Neuronal stem cell (in vitro differentiated cells): Measurements from ENCODE around the gene CTTNBP2NL.
"Not testable (repeated sequence)": the region's sequence is repeated elsewhere in the genome, so short reads cannot be mapped to it uniquely, and the experiment has no call there.

ENCODE experiments used
- DNase-seq: peaks from one replicate; pipeline ENCODE4 v3.0.0-alpha.2; 2013; ENCODE audit warnings: low spot score
- H2AFZ ChIP-seq: one replicate; pipeline ENCODE4 v1.6.1; 2013; ENCODE audit warnings: mild to moderate bottlenecking, low read length, inconsistent platforms
- H2AK5ac ChIP-seq: 2 replicates; pipeline ENCODE4 v1.6.1; 2013; ENCODE audit warnings: low read depth, mild to moderate bottlenecking, inconsistent platforms, low read length, moderate library complexity, mixed read lengths
- H2BK120ac ChIP-seq: 2 replicates; pipeline ENCODE4 v1.6.1; 2013; ENCODE audit warnings: low read depth, mild to moderate bottlenecking, inconsistent platforms, low read length, moderate library complexity, mixed read lengths
- H2BK12ac ChIP-seq: one replicate; pipeline ENCODE4 v1.6.1; 2013; ENCODE audit warnings: low read length, inconsistent platforms
- H2BK15ac ChIP-seq: 2 replicates; pipeline ENCODE4 v1.6.1; 2013; ENCODE audit warnings: mild to moderate bottlenecking, low read length, inconsistent platforms, mixed read lengths
- H2BK5ac ChIP-seq: one replicate; pipeline ENCODE4 v1.6.1; 2013; ENCODE audit warnings: inconsistent platforms, mild to moderate bottlenecking, low read length, moderate library complexity
- H3K14ac ChIP-seq: one replicate; pipeline ENCODE4 v1.6.1; 2013; ENCODE audit warnings: low read length, inconsistent platforms
- H3K18ac ChIP-seq: 2 replicates; pipeline ENCODE4 v1.6.1; 2013; ENCODE audit warnings: low read length, inconsistent platforms
- H3K23ac ChIP-seq: 2 replicates; pipeline ENCODE4 v1.6.1; 2013; ENCODE audit warnings: low read depth, mild to moderate bottlenecking, mixed read lengths, low read length, inconsistent platforms; ENCODE audit not compliant: poor library complexity
- H3K27ac ChIP-seq: replicated peaks from 3 replicates; pipeline ENCODE4 v1.5.1; 2013; ENCODE audit warnings: low read length, inconsistent platforms
- H3K27me3 ChIP-seq, 3 experiments: 2 replicates each; pipeline ENCODE4 v1.6.1; 2013; ENCODE audit warnings: low read length in 3 of 3, mild to moderate bottlenecking in 2 of 3, inconsistent platforms in 1 of 3, low read depth in 1 of 3, mixed read lengths in 1 of 3, moderate library complexity in 1 of 3; ENCODE audit not compliant: control insufficient read depth in 3 of 3, insufficient read depth in 3 of 3
- H3K36me3 ChIP-seq, 2 donors: replicated peaks in 1 of 2; 2 replicates each; pipeline ENCODE4 v1.6.1; 2013; ENCODE audit warnings: low read length in 2 of 2; ENCODE audit not compliant: control insufficient read depth in 2 of 2, insufficient read depth in 2 of 2
- H3K4ac ChIP-seq: 2 replicates; pipeline ENCODE4 v1.6.1; 2013; ENCODE audit warnings: inconsistent platforms, mild to moderate bottlenecking, low read length, moderate library complexity
- H3K4me1 ChIP-seq, 2 donors: 1 replicate in 1 of 2; 2 replicates in 1 of 2; pipeline ENCODE4 v1.6.1; 2013; ENCODE audit warnings: low read length in 2 of 2, low read depth in 1 of 2; ENCODE audit not compliant: control insufficient read depth in 2 of 2, insufficient read depth in 1 of 2
- H3K4me2 ChIP-seq: one replicate; pipeline ENCODE4 v1.6.1; 2013; ENCODE audit warnings: mild to moderate bottlenecking, low read length, inconsistent platforms; ENCODE audit not compliant: insufficient read depth, poor library complexity, severe bottlenecking
- H3K4me3 ChIP-seq, 2 donors: 2 replicates each; pipeline ENCODE4 v1.5.1; 2013; ENCODE audit warnings: low read length in 2 of 2, mild to moderate bottlenecking in 2 of 2, inconsistent platforms in 1 of 2, moderate library complexity in 1 of 2
- H3K79me1 ChIP-seq: one replicate; pipeline ENCODE4 v1.6.1; 2013; ENCODE audit warnings: low read depth, mild to moderate bottlenecking, inconsistent platforms, low read length, moderate library complexity
- H3K9ac ChIP-seq: one replicate; pipeline ENCODE4 v1.6.1; 2013; ENCODE audit warnings: mild to moderate bottlenecking, low read depth, low read length, inconsistent platforms; ENCODE audit not compliant: poor library complexity
- H3K9me3 ChIP-seq, 2 donors: replicated peaks in 1 of 2; 2 replicates each; pipeline versions ENCODE3 to v1.6.1; 2013; ENCODE audit warnings: low read length in 2 of 2, mild to moderate bottlenecking in 2 of 2, inconsistent platforms in 1 of 2, low read depth in 1 of 2, mixed read lengths in 1 of 2, moderate library complexity in 1 of 2; ENCODE audit not compliant: control insufficient read depth in 2 of 2, insufficient read depth in 1 of 2
- H4K8ac ChIP-seq: one replicate; pipeline ENCODE4 v1.6.1; 2013; ENCODE audit warnings: low read depth, mild to moderate bottlenecking, inconsistent platforms, low read length, moderate library complexity
- H4K91ac ChIP-seq: one replicate; pipeline ENCODE4 v1.6.1; 2013; ENCODE audit warnings: low read length, low read depth, mild to moderate bottlenecking, inconsistent platforms; ENCODE audit not compliant: poor library complexity
- WGBS, 2 donors: extraction: QIAGEN DNeasy Blood & Tissue Kit; methylation state at CpG; one replicate each; pipeline ENCODE4 v1.1.7; 2013; ENCODE audit warnings: missing lambda C conversion rate in 2 of 2, mixed read lengths in 1 of 2; ENCODE audit not compliant: insufficient read length in 2 of 2, insufficient replicate concordance in 1 of 2; ENCODE audit errors: extremely low coverage in 2 of 2; 5-methylcytosine and 5-hydroxymethylcytosine counted together

Gene CTTNBP2NL

GRCh38 chr1:112417271-112417670 is 21.3 kb downstream of the CTTNBP2NL start:
- Histone ChIP-seq H3K18ac (no peak overlapping the region), H2BK15ac (no peak overlapping the region), H3K36me3 (peaks cover 4 to 87% of the 10 kb centered on the region in 2 donors), H2AFZ (no peak overlapping the region), H2BK120ac (no peak overlapping the region), H3K23ac (no peak overlapping the region), H2BK5ac (no peak overlapping the region), H3K27me3 (no peaks in the 10 kb centered on the region), H3K14ac (no peak overlapping the region), H2BK12ac (no peak overlapping the region), H3K4me3 (no peak overlapping the region), H3K79me1 (no peaks in the 10 kb centered on the region), H3K4ac (no peak overlapping the region), H3K4me1 (no peaks in the 10 kb centered on the region), H4K8ac (no peak overlapping the region), H3K4me2 (no peak overlapping the region), H3K27ac (no peak overlapping the region), H3K9ac (no peak overlapping the region), H2AK5ac (no peak overlapping the region), H3K9me3 (no peaks in the 10 kb centered on the region), H4K91ac (no peak overlapping the region)
- no peak for DNase-seq

GRCh38 chr1:112418099-112418892 is 22.3 kb downstream of the CTTNBP2NL start:
- H2AFZ ChIP-seq: no peak overlapping the region
- H3K79me1 ChIP-seq: no peaks in the 10 kb centered on the region
- no peak overlapping the region for H3K4ac ChIP-seq
- no peak overlapping the region for H2BK15ac ChIP-seq
- H3K36me3 ChIP-seq: peaks cover 7 to 87% of the 10 kb centered on the region in 2 donors
- no peaks in the 10 kb centered on the region for H3K27me3 ChIP-seq
- no peaks in the 10 kb centered on the region for H3K9me3 ChIP-seq
- H2BK120ac ChIP-seq: no peak overlapping the region
- no peak overlapping the region for H3K23ac ChIP-seq
- H3K18ac ChIP-seq: no peak overlapping the region
- no peak overlapping the region for H2AK5ac ChIP-seq
- no peak overlapping the region for H2BK5ac ChIP-seq
- no peak overlapping the region for H2BK12ac ChIP-seq
- H3K14ac ChIP-seq: no peak overlapping the region
- no peak for DNase-seq
- no peaks in the 10 kb centered on the region for H3K4me1 ChIP-seq
- H3K27ac ChIP-seq: no peak overlapping the region
- no peak overlapping the region for H3K9ac ChIP-seq
- no peak overlapping the region for H4K8ac ChIP-seq
- no CpG with 5 or more reads among the region's 2 CpGs for WGBS, 2 donors
- no peak overlapping the region for H3K4me2 ChIP-seq
- no peak overlapping the region for H4K91ac ChIP-seq
- no peak overlapping the region for H3K4me3 ChIP-seq

GRCh38 chr1:112423207-112423606 is 27.2 kb downstream of the CTTNBP2NL start:
- no CpG with 5 or more reads among the region's 1 CpG for WGBS, 2 donors
- H3K9me3 ChIP-seq: no peaks in the 10 kb centered on the region
- H3K23ac ChIP-seq: no peak overlapping the region
- H3K4ac ChIP-seq: no peak overlapping the region
- H3K4me2 ChIP-seq: no peak overlapping the region
- H2BK5ac ChIP-seq: no peak overlapping the region
- H2AFZ ChIP-seq: no peak overlapping the region
- H3K27ac ChIP-seq: no peak overlapping the region
- H3K4me3 ChIP-seq: no peak overlapping the region
- H2AK5ac ChIP-seq: no peak overlapping the region
- no peaks in the 10 kb centered on the region for H3K27me3 ChIP-seq
- H2BK12ac ChIP-seq: no peak overlapping the region
- H3K4me1 ChIP-seq: no peaks in the 10 kb centered on the region
- H2BK15ac ChIP-seq: no peak overlapping the region
- no peak overlapping the region for H3K14ac ChIP-seq
- H4K8ac ChIP-seq: no peak overlapping the region
- H2BK120ac ChIP-seq: no peak overlapping the region
- H3K79me1 ChIP-seq: no peaks in the 10 kb centered on the region
- no peak overlapping the region for H4K91ac ChIP-seq
- no peak for DNase-seq
- H3K9ac ChIP-seq: no peak overlapping the region
- H3K36me3 ChIP-seq: peaks cover 3 to 70% of the 10 kb centered on the region in 2 donors
- no peak overlapping the region for H3K18ac ChIP-seq

- H3K27ac ChIP-seq, H2BK15ac ChIP-seq, H3K9ac ChIP-seq, H2BK120ac ChIP-seq, H3K27me3 ChIP-seq, DNase-seq, H2BK5ac ChIP-seq, H4K91ac ChIP-seq, H2AFZ ChIP-seq, H2BK12ac ChIP-seq, H4K8ac ChIP-seq, H3K23ac ChIP-seq, H3K4me1 ChIP-seq, H3K79me1 ChIP-seq, H3K18ac ChIP-seq, H3K4me3 ChIP-seq, H3K4ac ChIP-seq, H3K4me2 ChIP-seq, H2AK5ac ChIP-seq, H3K14ac ChIP-seq, H3K9me3 ChIP-seq: not testable (repeated sequence)
- peaks cover 3 to 69% of the 10 kb centered on the region in 2 donors for H3K36me3 ChIP-seq
- WGBS, 2 donors: no CpG with 5 or more reads among the region's 11 CpGs
Measured at GRCh38 chr1:112423666-112424065, 27.7 kb downstream of the CTTNBP2NL start.
